Liver (tissue), 3 donors: Measurements from ENCODE around the gene HTRA1.

ENCODE experiments used
- ATF3 ChIP-seq: IDR thresholded peaks from 2 replicates; pipeline ENCODE4 v1.6.1; 2016; ENCODE audit warnings: antibody characterized with exemption
- CTCF ChIP-seq: fragments of 150-350 bp; IDR thresholded peaks from 2 replicates; pipeline ENCODE4 v1.5.1; 2017; ENCODE audit warnings: improper control_type of control experiment, low read depth, low read length; ENCODE audit not compliant: missing input control
- GABPA ChIP-seq, 2 donors: IDR thresholded peaks in 1 of 2; conservative IDR thresholded peaks in 1 of 2; 2 replicates each; pipeline ENCODE4 v1.6.1; 2016; ENCODE audit warnings: antibody characterized with exemption in 2 of 2, mild to moderate bottlenecking in 1 of 2, moderate library complexity in 1 of 2
- JUND ChIP-seq, 2 donors: IDR thresholded peaks; 2 replicates each; pipeline ENCODE4 v1.6.1; 2016; ENCODE audit warnings: antibody characterized with exemption in 2 of 2
- MAX ChIP-seq: IDR thresholded peaks from 2 replicates; pipeline ENCODE4 v1.6.1; 2016; ENCODE audit warnings: antibody characterized with exemption
- RAD21 ChIP-seq, 2 donors: IDR thresholded peaks; 2 replicates each; pipeline ENCODE4 v1.6.1; 2016; ENCODE audit warnings: antibody characterized with exemption in 2 of 2, mild to moderate bottlenecking in 2 of 2
- REST ChIP-seq: IDR thresholded peaks from 2 replicates; pipeline ENCODE4 v1.6.1; 2016; ENCODE audit warnings: antibody characterized with exemption, mild to moderate bottlenecking
- donor health status: healthy.
- donor health status: healthy.

- TF ChIP-seq MAX (no peak), CTCF (no peak), RAD21 (IDR thresholded peaks at IDR 0.05) (no peak), ATF3 (no peak), REST (no peak), JUND (IDR thresholded peaks at IDR 0.05) (no peak), GABPA (IDR thresholded peaks at IDR 0.05 in 1 of 2, conservative IDR thresholded peaks at IDR 0.05 in 1 of 2) (no peak)
Measured at GRCh38 chr10:122508021-122508420, 46.7 kb downstream of the HTRA1 start.
